CMK (cell line): ENCODE data around the gene STAT1.
"Not testable (repeated sequence)": the region's sequence is repeated elsewhere in the genome, so short reads cannot be mapped to it uniquely, and the experiment has no call there.

Source experiments
- DNase-seq: peaks from one replicate; pipeline ENCODE4 v3.0.0-alpha.2; 2010; ENCODE audit warnings: low read depth

STAT1 gene

GRCh38 chr2:190981333-190981732 is 32.6 kb downstream of the STAT1 start:
- no peak for DNase-seq

GRCh38 chr2:190980630-190981209 is 33.3 kb downstream of the STAT1 start:
- DNase-seq, result no peak

- peak; percentile 77 for DNase-seq
These were observed 33.9 kb downstream of the STAT1 start for GRCh38 chr2:190979906-190980629.

GRCh38 chr2:190978389-190979053 is 35.5 kb downstream of the STAT1 start:
- DNase-seq, result no peak

- DNase-seq, result no peak
These were observed 36.5 kb downstream of the STAT1 start for GRCh38 chr2:190977505-190977904.

GRCh38 chr2:190976521-190976920 is 37.5 kb downstream of the STAT1 start:
- DNase-seq, result no peak

- DNase-seq, result no peak
These were observed 39.2 kb downstream of the STAT1 start for GRCh38 chr2:190974629-190975361.

GRCh38 chr2:190973726-190974628 is 40.0 kb downstream of the STAT1 start:
- DNase-seq, result no peak

GRCh38 chr2:190973262-190973661 is 40.7 kb downstream of the STAT1 start:
- no peak for DNase-seq

GRCh38 chr2:190972846-190973245 is 41.1 kb downstream of the STAT1 start:
- DNase-seq, result no peak

- no peak for DNase-seq
These were observed 41.8 kb downstream of the STAT1 start for GRCh38 chr2:190972213-190972612.

- DNase-seq, result no peak
These were observed 43.0 kb downstream of the STAT1 start for GRCh38 chr2:190970873-190971506.

GRCh38 chr2:190970160-190970559 is 43.8 kb downstream of the STAT1 start:
- no peak for DNase-seq

GRCh38 chr2:190968522-190968921 is 45.4 kb downstream of the STAT1 start:
- no peak for DNase-seq

- no peak for DNase-seq
These were observed 48.3 kb downstream of the STAT1 start for GRCh38 chr2:190965580-190966222.

- DNase-seq, result no peak
These were observed 49.7 kb downstream of the STAT1 start for GRCh38 chr2:190964170-190964795.

GRCh38 chr2:190963088-190963487 is 50.9 kb downstream of the STAT1 start:
- DNase-seq, result no peak

GRCh38 chr2:190961918-190962487 is 52.0 kb downstream of the STAT1 start:
- DNase-seq, result no peak

- not testable (repeated sequence) for DNase-seq
These were observed 52.9 kb downstream of the STAT1 start for GRCh38 chr2:190961117-190961516.
